SK-N-SH treated with all-trans-retinoic acid at 6 μM for 48 hours (cell line): ENCODE results near the gene HMGCS2.

Experiments
- ATAC-seq: fragments of 200-7000 bp; cut with Tn5 transposase; 3 replicates; pipeline ENCODE4 v1.9.1; 2020; ENCODE audit warnings: mild to moderate bottlenecking, moderate library complexity
- ARNTL ChIP-seq: fragments of 450-650 bp; formaldehyde crosslinking; IDR thresholded peaks from 2 replicates; pipeline ENCODE4 v1.5.0; 2020; ENCODE audit warnings: low read depth, mild to moderate bottlenecking, moderate library complexity, borderline replicate concordance
- CSDC2 ChIP-seq: fragments of 250-450 bp; sonication (Bioruptor Pico); IDR thresholded peaks from 2 replicates; pipeline ENCODE4 v1.5.0; 2020; ENCODE audit warnings: mild to moderate bottlenecking, moderate library complexity
- ESRRG ChIP-seq: fragments of 250-450 bp; sonication (Bioruptor Pico); IDR thresholded peaks from 2 replicates; pipeline ENCODE4 v1.6.1; 2021; ENCODE audit warnings: mild to moderate bottlenecking
- GLIS3 ChIP-seq: fragments of 250-450 bp; sonication (Bioruptor Pico); IDR thresholded peaks from 2 replicates; pipeline ENCODE4 v1.5.0; 2020; ENCODE audit warnings: mild to moderate bottlenecking, moderate library complexity
- ISL1 ChIP-seq: fragments of 250-450 bp; sonication (Bioruptor Pico); IDR thresholded peaks from 2 replicates; pipeline ENCODE4 v2.1.2; 2022; ENCODE audit warnings: mild to moderate bottlenecking, moderate library complexity
- PATZ1 ChIP-seq: fragments of 250-450 bp; sonication (Bioruptor Pico); IDR thresholded peaks from 2 replicates; pipeline ENCODE4 v1.8.0; 2020; ENCODE audit warnings: mild to moderate bottlenecking, moderate library complexity, borderline replicate concordance
- POU6F1 ChIP-seq: fragments of 250-450 bp; sonication (Bioruptor Pico); IDR thresholded peaks from 2 replicates; pipeline ENCODE4 v1.8.0; 2021; ENCODE audit warnings: low read depth, mild to moderate bottlenecking, moderate library complexity, borderline replicate concordance
- PPARA ChIP-seq: fragments of 250-450 bp; sonication (Bioruptor Pico); IDR thresholded peaks from 2 replicates; pipeline ENCODE4 v1.5.0; 2020; ENCODE audit warnings: mild to moderate bottlenecking, borderline replicate concordance
- RARB ChIP-seq: fragments of 250-450 bp; sonication (Bioruptor Pico); IDR thresholded peaks from 2 replicates; pipeline ENCODE4 v1.8.0; 2021; ENCODE audit warnings: mild to moderate bottlenecking, moderate library complexity
- SNAI2 ChIP-seq: fragments of 250-450 bp; sonication (Bioruptor Pico); IDR thresholded peaks from 2 replicates; pipeline ENCODE4 v1.5.0; 2020; ENCODE audit warnings: mild to moderate bottlenecking, moderate library complexity
- TCF4 ChIP-seq: fragments of 250-450 bp; sonication (Bioruptor Pico); IDR thresholded peaks from 2 replicates; pipeline ENCODE4 v1.8.0; 2021; ENCODE audit warnings: mild to moderate bottlenecking, moderate library complexity, borderline replicate concordance
- TOX ChIP-seq: fragments of 250-450 bp; sonication (Bioruptor Pico); IDR thresholded peaks from 2 replicates; pipeline ENCODE4 v1.8.0; 2021; ENCODE audit warnings: mild to moderate bottlenecking, moderate library complexity, borderline replicate concordance
- TSHZ2 ChIP-seq: fragments of 250-450 bp; sonication (Bioruptor Pico); IDR thresholded peaks from 2 replicates; pipeline ENCODE4 v1.5.0; 2020; ENCODE audit warnings: mild to moderate bottlenecking, moderate library complexity
- ZC3H10 ChIP-seq: fragments of 250-450 bp; sonication (Bioruptor Pico); IDR thresholded peaks from 2 replicates; pipeline ENCODE4 v1.5.1; 2021; ENCODE audit warnings: mild to moderate bottlenecking, moderate library complexity
- ZFP3 ChIP-seq: fragments of 250-450 bp; sonication (Bioruptor Pico); IDR thresholded peaks from 2 replicates; pipeline ENCODE4 v1.5.0; 2020; ENCODE audit warnings: mild to moderate bottlenecking, moderate library complexity
- ZFP30 ChIP-seq: fragments of 450-650 bp; formaldehyde crosslinking; IDR thresholded peaks from 2 replicates; pipeline ENCODE4 v1.5.0; 2022; ENCODE audit warnings: mild to moderate bottlenecking, moderate library complexity
- ZNF565 ChIP-seq: fragments of 450-650 bp; formaldehyde crosslinking; conservative IDR thresholded peaks from 2 replicates; pipeline ENCODE4 v1.5.0; 2020; ENCODE audit warnings: low read depth, mild to moderate bottlenecking, moderate library complexity
- ZNF70 ChIP-seq: fragments of 450-650 bp; formaldehyde crosslinking; IDR thresholded peaks from 2 replicates; pipeline ENCODE4 v1.5.0; 2020; ENCODE audit warnings: mild to moderate bottlenecking, moderate library complexity
- ZNF8 ChIP-seq: fragments of 450-650 bp; formaldehyde crosslinking; IDR thresholded peaks from 2 replicates; pipeline ENCODE4 v1.5.0; 2020; ENCODE audit warnings: mild to moderate bottlenecking, moderate library complexity

The HMGCS2 gene

GRCh38 chr1:119733754-119734153 is 35.0 kb downstream of the HMGCS2 start (continued):
- TF ChIP-seq TSHZ2 (no peak), CSDC2 (CRISPR knock-in tag) (no peak)

DNA sequence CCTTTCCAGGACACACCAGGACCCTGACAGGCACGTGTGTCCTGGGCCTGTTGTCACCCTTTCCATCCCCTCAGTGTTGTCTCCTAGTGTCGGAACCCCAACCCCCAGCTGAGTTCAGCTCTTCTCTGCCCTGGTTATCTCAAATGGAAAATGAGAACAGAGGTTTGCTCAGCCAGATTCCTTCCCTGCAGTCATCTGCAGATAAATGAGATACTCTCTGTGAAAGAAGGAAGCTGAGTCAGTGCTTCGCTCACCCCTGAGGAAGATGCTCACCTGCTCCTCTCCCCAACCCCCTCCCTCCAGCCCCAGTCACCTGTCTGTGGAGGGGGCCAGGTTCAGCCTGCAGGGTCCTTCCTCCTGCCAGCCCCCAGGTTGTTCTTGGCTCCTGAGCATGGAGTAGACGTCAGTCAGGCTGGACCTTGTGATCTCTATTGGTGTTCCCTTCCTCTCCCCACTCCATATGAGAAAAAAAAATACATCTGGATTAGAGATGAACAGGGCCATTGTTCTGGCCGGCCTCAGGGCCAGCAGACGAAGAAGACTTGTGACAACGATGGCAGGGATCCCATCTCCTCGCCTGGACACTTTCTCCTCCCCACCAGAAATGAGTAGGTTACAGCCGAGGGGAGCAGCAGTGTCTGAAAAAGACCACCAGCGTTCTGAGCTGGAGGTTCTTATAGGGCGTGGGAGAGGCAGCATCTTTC is 36.1 kb downstream of the HMGCS2 start:
- TF ChIP-seq ZFP3 (CRISPR knock-in tag) (no peak), SNAI2 (CRISPR knock-in tag) (no peak), ZNF565 (CRISPR knock-in tag) (no peak), TSHZ2 (no peak)
- no peak for ATAC-seq

DNA sequence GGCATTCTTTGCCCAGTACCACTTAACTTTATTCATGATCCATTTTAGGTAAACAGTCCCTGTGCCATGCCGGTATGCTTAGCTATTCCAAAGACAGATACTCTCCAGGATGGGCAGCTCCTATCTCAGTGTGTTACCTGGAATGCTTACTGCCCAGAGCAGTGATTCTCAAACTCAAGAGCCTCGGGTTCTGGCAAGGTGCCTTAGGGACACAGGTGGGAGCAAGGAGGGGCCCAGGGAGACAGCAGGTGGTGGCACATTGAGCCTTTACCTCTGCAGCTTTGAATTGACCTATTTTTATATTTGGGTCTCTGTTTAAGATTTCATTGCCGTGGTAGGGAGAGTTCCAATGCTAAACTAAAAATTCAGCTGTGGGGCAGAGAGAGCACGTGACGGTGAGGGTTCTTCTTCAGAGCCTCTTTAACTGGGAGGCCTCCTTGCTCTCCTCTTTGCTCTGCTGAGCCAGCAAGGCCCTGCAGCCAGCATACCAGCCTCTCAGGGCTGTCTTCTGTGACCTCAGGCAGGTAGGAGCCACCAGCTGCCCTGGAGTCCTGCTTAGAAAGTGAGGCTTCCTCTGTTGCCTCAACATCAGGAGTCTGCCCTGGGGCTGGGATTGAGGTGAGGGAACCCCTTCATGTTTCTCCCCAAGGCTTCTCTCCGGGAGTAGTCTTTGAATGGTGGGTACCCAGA is 36.8 kb downstream of the HMGCS2 start:
- TF ChIP-seq PPARA (CRISPR knock-in tag) (no peak), ZFP30 (CRISPR knock-in tag) (no peak), ZNF565 (CRISPR knock-in tag) (no peak), GLIS3 (CRISPR knock-in tag) (no peak), ISL1 (CRISPR knock-in tag) (no peak), TOX (CRISPR knock-in tag) (no peak), TCF4 (CRISPR knock-in tag) (no peak), ESRRG (CRISPR knock-in tag) (no peak), TSHZ2 (no peak), ZNF70 (no peak), ARNTL (CRISPR knock-in tag) (no peak), CSDC2 (CRISPR knock-in tag) (no peak), PATZ1 (no peak), SNAI2 (CRISPR knock-in tag) (no peak), ZNF8 (CRISPR knock-in tag) (no peak), RARB (CRISPR knock-in tag) (no peak), POU6F1 (no peak), ZC3H10 (CRISPR knock-in tag) (no peak)
- no peak for ATAC-seq
